CD4-positive, alpha-beta T cell treated with Interleukin-1 beta for 1 hour (primary cell): ENCODE data around the gene TMEM87A.
"Not testable (repeated sequence)": the region's sequence is repeated elsewhere in the genome, so short reads cannot be mapped to it uniquely, and the experiment has no call there.

Experiments
- DNase-seq, 2 donors: peaks; one replicate each; pipeline ENCODE4 v3.0.0-alpha.2; 2020 to 2022

TMEM87A gene

GRCh38 chr15:42270551-42270950 lies 2.7 kb downstream of the TMEM87A start:
- DNase-seq = no peak

GRCh38 chr15:42267286-42267685 lies 5.9 kb downstream of the TMEM87A start:
- DNase-seq = no peak

GRCh38 chr15:42264795-42265194 lies 8.4 kb downstream of the TMEM87A start:
- DNase-seq = no peak

- no peak for DNase-seq
These were observed 19.9 kb downstream of the TMEM87A start for GRCh38 chr15:42253300-42253699.

GRCh38 chr15:42240823-42241222 lies 32.4 kb downstream of the TMEM87A start:
- DNase-seq = no peak

GRCh38 chr15:42239528-42240182 lies 33.6 kb downstream of the TMEM87A start:
- DNase-seq = no peak

- no peak for DNase-seq
These were observed 40.1 kb downstream of the TMEM87A start for GRCh38 chr15:42233107-42233506.

- no peak for DNase-seq
These were observed 40.6 kb downstream of the TMEM87A start for GRCh38 chr15:42232606-42233005.

- no peak for DNase-seq
These were observed 42.1 kb downstream of the TMEM87A start for GRCh38 chr15:42231088-42231487.

GRCh38 chr15:42228981-42229380 lies 44.3 kb downstream of the TMEM87A start:
- DNase-seq = not testable (repeated sequence)

GRCh38 chr15:42228036-42228435 lies 45.2 kb downstream of the TMEM87A start:
- no peak for DNase-seq

- no peak for DNase-seq
These were observed 46.6 kb downstream of the TMEM87A start for GRCh38 chr15:42226648-42227047.

- no peak for DNase-seq
These were observed 53.0 kb downstream of the TMEM87A start for GRCh38 chr15:42220216-42220615.

- no peak for DNase-seq
These were observed 54.2 kb downstream of the TMEM87A start for GRCh38 chr15:42218953-42219592.

- DNase-seq = no peak
These were observed 55.7 kb downstream of the TMEM87A start for GRCh38 chr15:42217568-42217967.

- DNase-seq = no peak
These were observed 57.1 kb downstream of the TMEM87A start for GRCh38 chr15:42215913-42216829.

- DNase-seq = no peak
These were observed 58.6 kb downstream of the TMEM87A start for GRCh38 chr15:42214600-42214999.

- DNase-seq = no peak
These were observed 59.7 kb downstream of the TMEM87A start for GRCh38 chr15:42213511-42213910.

- DNase-seq = no peak
These were observed 62.5 kb downstream of the TMEM87A start for GRCh38 chr15:42210696-42211095.

GRCh38 chr15:42207674-42208579 lies 65.3 kb downstream of the TMEM87A start, which contains the start of gene VPS39:
Gene VPS39 (minus strand): TSS chr15:42208304. CDS start chr15:42208153, 151 bp downstream.
- DNase-seq = peak; percentile 85

- no peak for DNase-seq
These were observed 66.8 kb downstream of the TMEM87A start for GRCh38 chr15:42206406-42206805.

GRCh38 chr15:42203891-42204290 lies 69.3 kb downstream of the TMEM87A start:
- DNase-seq = no peak
